CD4-positive, CD25-positive, alpha-beta regulatory T cell (primary cell): ENCODE results near the gene SEMA5A. TPM values are rescaled to one million over a fixed set of nuclear protein-coding genes. Genes with fewer than 3 reads are reported as not detected.
A peak's percentile ranks its signal among the peaks of the same experiment; 100 is the strongest.

Experiments used
- ATAC-seq, 2 donors: fragments of 150-1000 bp; cut with Tn5 transposase; one replicate each; pipeline ENCODE4 v1.10.0; 2021; ENCODE audit warnings: low read depth in 2 of 2, moderate number of reproducible peaks in 2 of 2, moderate library complexity in 1 of 2
- DNase-seq, 3 donors: peaks; one replicate each; pipeline versions ENCODE4 v3.0.0 to v3.0.0-alpha.2; 2012 to 2022; ENCODE audit warnings: mixed read lengths in 1 of 3
- H3K27ac ChIP-seq: one replicate; pipeline ENCODE4 v1.7.0; 2013; ENCODE audit warnings: mild to moderate bottlenecking, low read length; ENCODE audit not compliant: insufficient read depth, poor library complexity, severe bottlenecking
- H3K27me3 ChIP-seq: one replicate; pipeline ENCODE4 v1.7.0; 2013; ENCODE audit warnings: low read length; ENCODE audit not compliant: control insufficient read depth, insufficient read depth
- H3K36me3 ChIP-seq: one replicate; pipeline ENCODE4 v1.7.0; 2013; ENCODE audit warnings: mild to moderate bottlenecking, low read length, moderate library complexity; ENCODE audit not compliant: control insufficient read depth, insufficient read depth
- H3K4me1 ChIP-seq: 2 replicates; pipeline ENCODE4 v1.7.0; 2013; ENCODE audit warnings: mild to moderate bottlenecking, low read length; ENCODE audit not compliant: insufficient read depth, control insufficient read depth, poor library complexity, severe bottlenecking
- H3K4me3 ChIP-seq: one replicate; pipeline ENCODE4 v1.7.0; 2013; ENCODE audit warnings: low read depth, mild to moderate bottlenecking, low read length, moderate library complexity
- H3K9me3 ChIP-seq, 2 experiments: 1 replicate in 1 of 2; 2 replicates in 1 of 2; pipeline ENCODE4 v1.7.0; 2013; ENCODE audit warnings: low read length in 2 of 2, mild to moderate bottlenecking in 1 of 2, moderate library complexity in 1 of 2; ENCODE audit not compliant: control insufficient read depth in 2 of 2
- H3K27ac Mint-ChIP-seq, 3 donors: one replicate each; pipeline ENCODE4 v1.8.0; 2020 to 2022; ENCODE audit warnings: mild to moderate bottlenecking in 3 of 3, mixed read lengths in 3 of 3, moderate library complexity in 2 of 3
- H3K27me3 Mint-ChIP-seq: one replicate; pipeline ENCODE4 v1.8.0; 2022; ENCODE audit warnings: mild to moderate bottlenecking, mixed read lengths
- H3K36me3 Mint-ChIP-seq: one replicate; pipeline ENCODE4 v1.8.0; 2020; ENCODE audit warnings: mixed read lengths
- H3K4me1 Mint-ChIP-seq, 4 donors: one replicate each; pipeline ENCODE4 v1.8.0; 2020 to 2022; ENCODE audit warnings: mixed read lengths in 4 of 4, mild to moderate bottlenecking in 1 of 4
- H3K4me3 Mint-ChIP-seq, 4 donors: one replicate each; pipeline ENCODE4 v1.8.0; 2020 to 2022; ENCODE audit warnings: mild to moderate bottlenecking in 4 of 4, mixed read lengths in 4 of 4, moderate library complexity in 3 of 4
- H3K9me3 Mint-ChIP-seq, 7 donors: one replicate each; pipeline ENCODE4 v1.8.0; 2020 to 2022; ENCODE audit warnings: mixed read lengths in 7 of 7, mild to moderate bottlenecking in 3 of 7, moderate library complexity in 2 of 7
- polyA plus RNA-seq, 4 donors: library from polyadenylated mRNA; unstranded; fragments of 300-500 nt; fragmentation: Illumina TruSeq; gene quantifications; one replicate each; pipeline ENCODE4 v1.2.3, GENCODE V29; 2021
- total RNA-seq: library from RNA; stranded (reverse); gene quantifications from one replicate; pipeline ENCODE4 v1.2.3, GENCODE V29; 2022

Gene SEMA5A
- total and polyA plus RNA-seq, 5 donors from 2014 or later = 0.22 to 2.8 (median 0.31) TPM; not detected in 2

- Mint-ChIP-seq H3K4me3 (no peak overlapping the region), H3K36me3 (no peaks in the 10 kb centered on the region), H3K4me1 (no peaks in the 10 kb centered on the region), H3K9me3 (peaks cover 0 to 8% (median 4%) of the 10 kb centered on the region in 7 donors), H3K27me3 (no peaks in the 10 kb centered on the region), H3K27ac (no peak overlapping the region)
- ATAC-seq (no peak), DNase-seq (no peak)
- H3K9me3 ChIP-seq = no peaks in the 10 kb centered on the region
- H3K36me3 ChIP-seq = no peaks in the 10 kb centered on the region
- no peaks in the 10 kb centered on the region for H3K27me3 ChIP-seq
- H3K4me3 ChIP-seq = no peak overlapping the region
- no peaks in the 10 kb centered on the region for H3K4me1 ChIP-seq
- H3K27ac ChIP-seq = no peak overlapping the region
These were observed 262.4 kb downstream of the SEMA5A start for GRCh38 chr5:9283473-9283872.

GRCh38 chr5:9283021-9283420 is 262.9 kb downstream of the SEMA5A start:
- H3K27ac Mint-ChIP-seq = no peak overlapping the region
- H3K4me3 Mint-ChIP-seq = no peak overlapping the region
- no peak overlapping the region for H3K27ac ChIP-seq
- no peaks in the 10 kb centered on the region for H3K27me3 Mint-ChIP-seq
- H3K9me3 Mint-ChIP-seq = peaks cover 0 to 8% (median 6%) of the 10 kb centered on the region in 7 donors
- H3K36me3 ChIP-seq = no peaks in the 10 kb centered on the region
- H3K4me3 ChIP-seq = no peak overlapping the region
- no peak for DNase-seq
- H3K4me1 ChIP-seq = no peaks in the 10 kb centered on the region
- no peaks in the 10 kb centered on the region for H3K9me3 ChIP-seq
- no peaks in the 10 kb centered on the region for H3K27me3 ChIP-seq
- no peaks in the 10 kb centered on the region for H3K4me1 Mint-ChIP-seq
- no peaks in the 10 kb centered on the region for H3K36me3 Mint-ChIP-seq
- no peak for ATAC-seq

GRCh38 chr5:9282211-9282610 is 263.7 kb downstream of the SEMA5A start:
- Mint-ChIP-seq H3K4me1 (no peaks in the 10 kb centered on the region), H3K27ac (no peak overlapping the region), H3K9me3 (peaks cover 0 to 8% (median 6%) of the 10 kb centered on the region in 7 donors), H3K27me3 (no peaks in the 10 kb centered on the region), H3K4me3 (no peak overlapping the region), H3K36me3 (no peaks in the 10 kb centered on the region)
- Histone ChIP-seq H3K4me3 (no peak overlapping the region), H3K36me3 (no peaks in the 10 kb centered on the region), H3K4me1 (no peaks in the 10 kb centered on the region), H3K9me3 (no peaks in the 10 kb centered on the region), H3K27ac (no peak overlapping the region), H3K27me3 (no peaks in the 10 kb centered on the region)
- ATAC-seq = no peak
- DNase-seq = no peak

GRCh38 chr5:9279774-9280173 is 266.1 kb downstream of the SEMA5A start:
- Mint-ChIP-seq H3K4me3 (no peak overlapping the region), H3K36me3 (no peaks in the 10 kb centered on the region), H3K27me3 (no peaks in the 10 kb centered on the region), H3K27ac (no peak overlapping the region), H3K9me3 (peaks cover 0 to 12% (median 8%) of the 10 kb centered on the region in 7 donors), H3K4me1 (no peaks in the 10 kb centered on the region)
- Histone ChIP-seq H3K27me3 (no peaks in the 10 kb centered on the region), H3K27ac (no peak overlapping the region), H3K9me3 (no peaks in the 10 kb centered on the region), H3K4me3 (no peak overlapping the region), H3K36me3 (no peaks in the 10 kb centered on the region), H3K4me1 (no peaks in the 10 kb centered on the region)
- no peak for DNase-seq
- ATAC-seq = no peak

- no peak overlapping the region for H3K4me3 ChIP-seq
- H3K27me3 ChIP-seq = no peaks in the 10 kb centered on the region
- no peaks in the 10 kb centered on the region for H3K4me1 Mint-ChIP-seq
- no peak overlapping the region for H3K4me3 Mint-ChIP-seq
- peak overlapping the region in 1 of 3 donors; percentile 74 for H3K27ac Mint-ChIP-seq
- H3K36me3 Mint-ChIP-seq = no peaks in the 10 kb centered on the region
- peaks cover 0 to 16% (median 11%) of the 10 kb centered on the region in 7 donors for H3K9me3 Mint-ChIP-seq
- no peak for ATAC-seq
- DNase-seq = no peak
- H3K9me3 ChIP-seq = no peaks in the 10 kb centered on the region
- no peaks in the 10 kb centered on the region for H3K27me3 Mint-ChIP-seq
- H3K27ac ChIP-seq = no peak overlapping the region
- no peaks in the 10 kb centered on the region for H3K4me1 ChIP-seq
- H3K36me3 ChIP-seq = no peaks in the 10 kb centered on the region
These were observed 266.8 kb downstream of the SEMA5A start for GRCh38 chr5:9278921-9279603.

- no peak overlapping the region for H3K27ac ChIP-seq
- H3K36me3 Mint-ChIP-seq = no peaks in the 10 kb centered on the region
- H3K9me3 ChIP-seq = no peaks in the 10 kb centered on the region
- H3K27ac Mint-ChIP-seq = no peak overlapping the region
- no peaks in the 10 kb centered on the region for H3K4me1 ChIP-seq
- ATAC-seq (no peak), DNase-seq (no peak)
- peaks cover 0 to 13% (median 6%) of the 10 kb centered on the region in 7 donors for H3K9me3 Mint-ChIP-seq
- no peak overlapping the region for H3K4me3 Mint-ChIP-seq
- H3K27me3 Mint-ChIP-seq = no peaks in the 10 kb centered on the region
- no peaks in the 10 kb centered on the region for H3K36me3 ChIP-seq
- H3K4me3 ChIP-seq = no peak overlapping the region
- H3K4me1 Mint-ChIP-seq = no peaks in the 10 kb centered on the region
- H3K27me3 ChIP-seq = no peaks in the 10 kb centered on the region
These were observed 276.9 kb downstream of the SEMA5A start for GRCh38 chr5:9269014-9269413.

GRCh38 chr5:9268226-9268625 is 277.6 kb downstream of the SEMA5A start:
- no peak for DNase-seq
- H3K27me3 Mint-ChIP-seq = no peaks in the 10 kb centered on the region
- no peaks in the 10 kb centered on the region for H3K4me1 Mint-ChIP-seq
- Histone ChIP-seq H3K27ac (no peak overlapping the region), H3K4me3 (no peak overlapping the region), H3K4me1 (no peaks in the 10 kb centered on the region), H3K9me3 (no peaks in the 10 kb centered on the region), H3K36me3 (no peaks in the 10 kb centered on the region), H3K27me3 (no peaks in the 10 kb centered on the region)
- ATAC-seq = no peak
- H3K36me3 Mint-ChIP-seq = no peaks in the 10 kb centered on the region
- peaks cover 0 to 15% (median 4%) of the 10 kb centered on the region in 7 donors for H3K9me3 Mint-ChIP-seq
- H3K4me3 Mint-ChIP-seq = no peak overlapping the region
- no peak overlapping the region for H3K27ac Mint-ChIP-seq
